ENCODE results near the gene NPLOC4. TPM values are rescaled to one million over a fixed set of nuclear protein-coding genes. Genes with fewer than 3 reads are reported as not detected.

Gene NPLOC4
- polyA plus RNA-seq, 1 experiment, result 108 TPM

- H3K4me3 ChIP-seq (ENCODE audit: low read depth, low read length), result peak overlapping the region; percentile 95
- H3K36me3 ChIP-seq (ENCODE audit: control insufficient read depth, insufficient read depth, low read length), result peaks cover 31% of the 10 kb centered on the region
- POLR2A ChIA-PET, result interaction anchor here (0.5 to 1.3 kb wide), 2 partner anchors 8 to 115 kb away, joined by 3 to 5 read pairs; partner anchors contain the start of gene BAHCC1
- no peak for TF ChIP-seq CTCF (IDR thresholded peaks at IDR 0.05; ENCODE audit: insufficient read depth, low read depth, low read length)
- no peaks in the 10 kb centered on the region for H3K27me3 ChIP-seq (ENCODE audit: control insufficient read depth, insufficient read depth, low read length)
- CTCF ChIA-PET, result interaction anchor here (0.6 to 2.9 kb wide), 4 partner anchors 25 to 91 kb away, joined by 3 to 10 read pairs (median 6); no protein-coding TSS in a partner anchor
- no peak for DNase-seq (ENCODE audit: low read depth)
Measured at GRCh38 chr17:81509972-81510784, 126.7 kb downstream of the NPLOC4 start.

- POLR2A ChIA-PET, result interaction anchor here (0.5 to 1.3 kb wide), 3 partner anchors 9 to 115 kb away, joined by 3 to 5 read pairs (median 3); partner anchors contain the start of gene BAHCC1
- no peak for DNase-seq (ENCODE audit: low read depth)
- TF ChIP-seq CTCF (IDR thresholded peaks at IDR 0.05; ENCODE audit: insufficient read depth, low read depth, low read length), result no peak
- H3K36me3 ChIP-seq (ENCODE audit: control insufficient read depth, insufficient read depth, low read length), result peaks cover 31% of the 10 kb centered on the region
- peak overlapping the region; percentile 95 for H3K4me3 ChIP-seq (ENCODE audit: low read depth, low read length)
- no peaks in the 10 kb centered on the region for H3K27me3 ChIP-seq (ENCODE audit: control insufficient read depth, insufficient read depth, low read length)
- CTCF ChIA-PET, result interaction anchor here (0.6 to 2.0 kb wide), 3 partner anchors 91 to 395 kb away, joined by 3 to 8 read pairs (median 4); no protein-coding TSS in a partner anchor
Measured at GRCh38 chr17:81509207-81509971, 127.5 kb downstream of the NPLOC4 start.

- no peak for DNase-seq (ENCODE audit: low read depth)
Measured at GRCh38 chr17:81508639-81509206, 128.2 kb downstream of the NPLOC4 start.

More at GRCh38 chr17:81508639-81509206, 128.2 kb downstream of the NPLOC4 start:
- ChIA-PET CTCF (interaction anchor here (0.6 to 2.0 kb wide), 4 partner anchors 92 to 394 kb away, joined by 3 to 8 read pairs (median 4); no protein-coding TSS in a partner anchor), POLR2A (interaction anchor here (0.6 to 0.9 kb wide), 4 partner anchors 92 to 261 kb away, joined by 3 to 12 read pairs (median 4); no protein-coding TSS in a partner anchor)
- Histone ChIP-seq H3K36me3 (ENCODE audit: control insufficient read depth, insufficient read depth, low read length) (peaks cover 31% of the 10 kb centered on the region), H3K4me3 (ENCODE audit: low read depth, low read length) (peak overlapping the region; percentile 95), H3K27me3 (ENCODE audit: control insufficient read depth, insufficient read depth, low read length) (no peaks in the 10 kb centered on the region)
- TF ChIP-seq CTCF (IDR thresholded peaks at IDR 0.05; ENCODE audit: insufficient read depth, low read depth, low read length), result no peak

Small RNA genes lying within 50 kb of the gene (small RNA-seq; reads per million reads assigned to genes)
- not detected for gene RF00019 (ENCODE audit: insufficient read length, low read depth, low replicate concordance)

Other genes with a start within 250 kb of the NPLOC4 start
- 2.3 and 3.1 TPM in 2 replicates for gene BAHCC1, start 241.7 kb downstream of the NPLOC4 start, polyA plus RNA-seq (2011; rRNA removed)
- gene ACTG1, start 124.3 kb downstream of the NPLOC4 start, polyA plus RNA-seq (2011; rRNA removed), result 2,988 and 3,774 TPM in 2 replicates
- 1.1 and 1.3 TPM in 2 replicates for gene FSCN2, start 108.7 kb downstream of the NPLOC4 start, polyA plus RNA-seq (2011; rRNA removed)
- 7.5 and 11.2 TPM in 2 replicates for gene FAAP100, start 84.8 kb downstream of the NPLOC4 start, polyA plus RNA-seq (2011; rRNA removed)
- gene TSPAN10, start 84 bp upstream of the NPLOC4 start, polyA plus RNA-seq (2011; rRNA removed), result 1.6 and 3.0 TPM in 2 replicates
- 0.36 and 0.37 TPM in 2 replicates for gene PDE6G, start 19.4 kb upstream of the NPLOC4 start, polyA plus RNA-seq (2011; rRNA removed)
- gene OXLD1, start 29.5 kb upstream of the NPLOC4 start, polyA plus RNA-seq (2011; rRNA removed), result 18.4 and 29.6 TPM in 2 replicates
- 10.8 and 10.9 TPM in 2 replicates for gene CCDC137, start 29.6 kb upstream of the NPLOC4 start, polyA plus RNA-seq (2011; rRNA removed)
- 48.8 and 70.8 TPM in 2 replicates for gene ARL16, start 46.7 kb upstream of the NPLOC4 start, polyA plus RNA-seq (2011; rRNA removed)
- 67.2 and 110 TPM in 2 replicates for gene HGS, start 46.9 kb upstream of the NPLOC4 start, polyA plus RNA-seq (2011; rRNA removed)
- 56.2 and 63.0 TPM in 2 replicates for gene MRPL12, start 66.3 kb upstream of the NPLOC4 start, polyA plus RNA-seq (2011; rRNA removed)
- gene SLC25A10, start 75.2 kb upstream of the NPLOC4 start, polyA plus RNA-seq (2011; rRNA removed), result 4.9 and 8.4 TPM in 2 replicates
- not detected in 2 replicates for gene GCGR, start 167.0 kb upstream of the NPLOC4 start, polyA plus RNA-seq (2011; rRNA removed)
- 64.9 and 89.8 TPM in 2 replicates for gene MCRIP1, start 196.2 kb upstream of the NPLOC4 start, polyA plus RNA-seq (2011; rRNA removed)
- 0.10 TPM in 1 of 2 replicates, not detected in the other for gene PPP1R27, start 197.9 kb upstream of the NPLOC4 start, polyA plus RNA-seq (2011; rRNA removed)
- 122 and 175 TPM in 2 replicates for gene P4HB, start 223.4 kb upstream of the NPLOC4 start, polyA plus RNA-seq (2011; rRNA removed)
- 74.8 and 163 TPM in 2 replicates for gene ARHGDIA, start 234.2 kb upstream of the NPLOC4 start, polyA plus RNA-seq (2011; rRNA removed)